D721Med (cell line): ENCODE data around the gene PTPN1.
"Not testable (repeated sequence)": the region's sequence is repeated elsewhere in the genome, so short reads cannot be mapped to it uniquely, and the experiment has no call there.

Experiments
- DNase-seq: peaks from one replicate; pipeline ENCODE4 v3.0.0; 2011; ENCODE audit warnings: low spot score; ENCODE audit not compliant: insufficient read length
- FAIRE-seq: peaks from 2 replicates; lab custom pipeline; 2011; peaks lifted over from hg19 to GRCh38; lab: Jason Lieb, UNC
- TF ChIP-seq, protein P1 (sequence below): IDR thresholded peaks from 2 replicates; pipeline ENCODE4 v1.5.1; 2012; ENCODE audit warnings: mild to moderate bottlenecking, control low read depth; ENCODE audit not compliant: insufficient read depth; ENCODE audit errors: missing control alignments

Gene PTPN1

DNA sequence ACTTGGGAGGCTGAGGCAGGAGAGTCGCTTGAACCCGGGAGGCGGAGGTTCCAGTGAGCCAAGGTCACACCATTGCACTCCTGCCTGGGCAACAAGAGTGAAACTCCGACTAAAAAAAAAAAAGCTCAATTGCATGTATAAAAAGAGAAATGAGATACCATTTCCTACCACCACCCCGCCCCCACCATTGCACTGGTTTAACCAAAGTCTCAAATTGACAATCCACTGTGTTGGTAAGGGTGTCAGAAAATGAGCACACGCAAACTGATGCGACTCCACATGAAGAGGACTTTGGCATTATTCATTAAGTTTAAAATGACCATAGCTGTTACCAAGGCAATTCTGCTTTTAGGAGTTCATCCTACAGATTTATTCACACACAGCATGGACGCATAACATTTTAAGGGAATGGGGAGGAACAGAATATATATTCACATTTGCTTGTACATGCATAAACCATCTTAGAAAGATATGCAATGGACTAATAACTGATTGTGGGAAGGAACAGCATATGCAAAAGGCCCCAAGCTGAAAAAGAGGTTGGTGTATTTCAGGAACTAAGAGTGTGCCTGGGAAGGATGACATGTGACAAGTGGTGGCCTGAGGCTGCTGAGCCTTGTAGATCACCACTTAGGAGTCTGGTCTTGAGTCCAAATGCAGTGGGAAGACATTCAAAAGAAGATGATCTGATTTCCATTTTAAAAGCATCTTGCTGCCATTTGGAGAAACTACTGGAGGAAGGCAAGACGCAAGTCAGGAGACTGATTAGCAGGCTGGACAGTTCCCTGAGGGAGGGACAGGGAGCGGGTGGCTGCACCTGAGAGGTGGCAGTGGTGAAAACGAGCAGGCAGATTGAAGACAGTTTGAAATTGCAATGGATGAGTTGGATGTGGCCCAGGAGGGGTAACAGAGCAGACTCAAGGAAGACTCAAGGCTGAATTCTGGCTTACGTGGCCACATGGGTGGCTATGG is 37.2 kb upstream of the PTPN1 start:
- TF ChIP-seq, protein P1, sequence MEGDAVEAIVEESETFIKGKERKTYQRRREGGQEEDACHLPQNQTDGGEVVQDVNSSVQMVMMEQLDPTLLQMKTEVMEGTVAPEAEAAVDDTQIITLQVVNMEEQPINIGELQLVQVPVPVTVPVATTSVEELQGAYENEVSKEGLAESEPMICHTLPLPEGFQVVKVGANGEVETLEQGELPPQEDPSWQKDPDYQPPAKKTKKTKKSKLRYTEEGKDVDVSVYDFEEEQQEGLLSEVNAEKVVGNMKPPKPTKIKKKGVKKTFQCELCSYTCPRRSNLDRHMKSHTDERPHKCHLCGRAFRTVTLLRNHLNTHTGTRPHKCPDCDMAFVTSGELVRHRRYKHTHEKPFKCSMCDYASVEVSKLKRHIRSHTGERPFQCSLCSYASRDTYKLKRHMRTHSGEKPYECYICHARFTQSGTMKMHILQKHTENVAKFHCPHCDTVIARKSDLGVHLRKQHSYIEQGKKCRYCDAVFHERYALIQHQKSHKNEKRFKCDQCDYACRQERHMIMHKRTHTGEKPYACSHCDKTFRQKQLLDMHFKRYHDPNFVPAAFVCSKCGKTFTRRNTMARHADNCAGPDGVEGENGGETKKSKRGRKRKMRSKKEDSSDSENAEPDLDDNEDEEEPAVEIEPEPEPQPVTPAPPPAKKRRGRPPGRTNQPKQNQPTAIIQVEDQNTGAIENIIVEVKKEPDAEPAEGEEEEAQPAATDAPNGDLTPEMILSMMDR = no peak
- DNase-seq = no peak
- FAIRE-seq = no peak

DNA sequence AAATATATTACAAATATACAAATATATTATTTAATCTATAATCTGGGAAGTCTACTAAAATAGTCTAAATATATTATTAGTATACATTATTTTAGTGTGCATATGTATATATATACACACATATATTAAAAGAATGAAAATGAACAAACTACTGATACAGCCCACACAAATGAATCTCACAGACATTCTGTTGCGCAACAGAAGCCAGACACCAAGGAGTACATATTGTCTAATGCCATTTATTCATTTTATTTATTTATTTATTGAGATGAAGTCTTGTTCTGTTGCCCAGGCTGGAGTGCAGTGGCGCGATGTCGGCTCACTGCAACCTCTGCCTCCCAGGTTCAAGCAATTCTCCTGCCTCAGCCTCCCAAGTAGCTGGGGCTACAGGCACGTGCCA is 35.8 kb upstream of the PTPN1 start:
- not testable (repeated sequence) for DNase-seq, FAIRE-seq

DNA sequence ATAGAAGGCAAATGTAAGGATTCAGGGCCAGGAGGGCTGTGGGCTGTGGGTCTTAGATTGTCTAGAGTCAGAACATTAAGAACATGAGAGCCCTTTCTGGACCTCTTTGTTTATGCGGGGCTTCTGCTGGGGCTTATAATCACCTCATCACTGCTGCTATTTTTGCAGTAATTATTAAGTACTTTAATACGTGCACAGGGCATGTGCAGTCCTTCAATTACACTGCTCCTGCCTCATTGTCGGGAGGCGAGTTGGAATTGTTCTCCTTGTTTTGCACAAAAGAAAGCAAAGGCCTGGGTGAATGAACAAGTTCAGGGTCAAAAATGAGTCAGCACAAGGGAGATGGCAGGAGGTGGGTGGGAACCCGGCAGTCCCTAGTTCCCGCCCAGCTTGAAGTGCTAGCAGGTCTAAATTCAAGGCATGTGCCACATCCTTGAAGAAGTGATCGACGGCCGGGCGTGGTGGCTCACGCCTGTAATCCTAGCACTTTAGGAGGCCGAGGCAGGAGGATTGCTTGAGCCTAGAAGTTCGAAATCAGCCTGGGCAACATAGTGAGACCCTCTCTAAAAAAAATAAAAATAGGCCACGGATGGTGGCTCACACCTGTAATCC is 34.4 kb upstream of the PTPN1 start:
- FAIRE-seq = no peak
- no peak for DNase-seq
- TF ChIP-seq, protein P1 = no peak

DNA sequence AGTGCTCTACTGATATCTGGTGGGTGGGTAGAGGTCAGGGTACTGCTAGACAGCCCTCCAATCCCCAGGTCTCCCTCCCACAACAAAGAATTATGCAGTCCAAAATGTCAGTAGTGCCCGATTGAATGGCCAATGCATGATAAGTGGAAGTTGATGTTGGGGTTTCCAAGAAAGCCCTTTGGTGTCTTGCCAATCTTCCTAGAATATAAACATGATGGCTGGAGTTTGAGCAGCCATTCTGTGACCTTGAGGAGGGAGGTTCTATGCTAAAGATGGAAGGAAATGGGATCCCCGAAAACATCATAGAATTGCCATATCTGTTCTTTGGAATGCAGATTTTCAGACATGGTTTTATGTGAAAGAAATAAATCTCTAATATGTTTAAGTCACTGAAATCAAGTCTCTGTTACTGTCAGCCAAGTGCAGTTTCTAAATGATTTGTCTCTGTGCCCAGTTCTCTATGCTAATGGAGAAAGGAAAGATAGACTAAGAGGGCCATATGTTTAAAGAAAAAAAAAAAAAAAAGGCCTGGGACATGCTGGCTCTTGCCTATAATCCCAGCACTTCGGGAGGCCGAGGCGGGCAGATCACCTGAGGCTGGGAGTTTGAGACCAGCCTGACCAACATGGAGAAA is 32.8 kb upstream of the PTPN1 start:
- no peak for DNase-seq
- TF ChIP-seq, protein P1 = no peak
- FAIRE-seq = no peak

DNA sequence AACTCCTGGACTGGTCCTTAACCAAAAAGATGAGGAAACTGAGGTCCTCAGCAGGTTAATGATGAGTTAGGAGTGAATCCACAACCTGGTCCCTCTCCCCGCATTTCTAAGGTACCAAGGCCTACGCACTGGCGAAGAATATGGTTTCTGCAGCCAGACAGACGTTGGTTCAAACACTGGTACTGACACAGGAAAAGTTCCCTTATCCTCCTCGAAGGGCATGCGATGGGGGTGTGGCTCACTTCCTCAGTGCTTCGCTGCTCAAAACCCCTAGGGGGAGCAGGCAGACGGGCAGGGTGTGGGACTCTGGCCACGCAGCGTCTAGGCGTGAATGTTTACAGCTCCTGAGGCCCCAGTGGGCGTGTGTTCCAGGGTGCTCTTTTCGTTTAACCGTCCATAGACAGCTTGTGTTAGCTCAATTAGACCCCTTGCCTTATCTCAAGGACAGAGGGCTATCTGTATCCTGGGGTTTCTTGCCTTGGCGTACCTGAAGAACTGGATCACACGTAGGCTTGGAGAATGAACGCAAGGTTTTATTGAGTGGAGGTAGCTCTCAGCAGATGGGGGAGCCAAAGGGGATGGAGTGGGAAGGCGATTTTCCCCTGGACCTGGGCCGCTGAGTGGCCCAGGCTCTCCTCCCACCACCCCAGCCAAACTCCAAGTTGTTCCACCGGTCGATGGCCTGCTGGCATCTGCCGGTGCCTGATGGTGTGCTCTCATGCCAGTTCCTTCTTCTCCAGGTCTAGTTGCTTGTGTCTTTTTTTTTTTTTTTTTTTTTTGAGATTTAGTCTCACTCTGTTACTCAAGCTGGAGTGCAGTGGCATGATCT is 31.8 kb upstream of the PTPN1 start:
- peak; percentile 37 for DNase-seq
- TF ChIP-seq, protein P1 = peak; percentile 40
- FAIRE-seq = no peak

DNA sequence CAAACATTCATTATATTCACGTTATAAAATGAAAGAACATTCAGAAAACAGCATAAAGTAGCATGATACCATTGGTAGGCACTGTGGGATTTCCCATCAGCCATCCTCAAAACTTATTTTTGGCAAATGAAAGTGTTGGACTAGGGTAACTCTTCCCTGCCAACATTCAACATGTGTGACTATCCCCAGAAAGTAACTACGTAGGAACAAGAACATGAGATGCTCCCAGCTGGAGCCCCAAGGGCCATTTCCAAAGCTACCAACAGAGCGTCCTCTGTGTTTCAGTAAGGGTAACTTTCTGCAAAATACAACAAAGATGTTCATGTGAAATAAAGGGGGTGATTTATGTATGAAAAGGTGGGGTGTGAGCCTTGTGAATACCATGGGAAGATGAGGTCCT is 28.4 kb upstream of the PTPN1 start:
- DNase-seq (no peak), FAIRE-seq (no peak)
- TF ChIP-seq, protein P1 = no peak
